Memory B cell (primary cell): ENCODE measurements around the gene TEDC1.

Source experiments
- ATAC-seq: fragments of 150-1000 bp; cut with Tn5 transposase; 2 replicates; pipeline ENCODE4 v1.10.0; 2021; ENCODE audit warnings: low read depth, mild to moderate bottlenecking, moderate library complexity
- DNase-seq, 2 donors: peaks; one replicate each; pipeline ENCODE4 v3.0.0; 2022; ENCODE audit warnings: low spot score in 2 of 2
- H3K27ac Mint-ChIP-seq: one replicate; pipeline ENCODE4 v1.8.0; 2022; ENCODE audit warnings: mild to moderate bottlenecking, moderate library complexity, mixed read lengths
- H3K27me3 Mint-ChIP-seq: one replicate; pipeline ENCODE4 v1.8.0; 2022; ENCODE audit warnings: mixed read lengths
- H3K36me3 Mint-ChIP-seq: one replicate; pipeline ENCODE4 v1.8.0; 2022; ENCODE audit warnings: mild to moderate bottlenecking, mixed read lengths
- H3K4me1 Mint-ChIP-seq: one replicate; pipeline ENCODE4 v1.8.0; 2022; ENCODE audit warnings: mixed read lengths
- H3K4me3 Mint-ChIP-seq: one replicate; pipeline ENCODE4 v1.8.0; 2022; ENCODE audit warnings: mild to moderate bottlenecking, moderate library complexity, mixed read lengths
- H3K9me3 Mint-ChIP-seq: one replicate; pipeline ENCODE4 v1.8.0; 2022; ENCODE audit warnings: mixed read lengths

The TEDC1 gene, protein sequence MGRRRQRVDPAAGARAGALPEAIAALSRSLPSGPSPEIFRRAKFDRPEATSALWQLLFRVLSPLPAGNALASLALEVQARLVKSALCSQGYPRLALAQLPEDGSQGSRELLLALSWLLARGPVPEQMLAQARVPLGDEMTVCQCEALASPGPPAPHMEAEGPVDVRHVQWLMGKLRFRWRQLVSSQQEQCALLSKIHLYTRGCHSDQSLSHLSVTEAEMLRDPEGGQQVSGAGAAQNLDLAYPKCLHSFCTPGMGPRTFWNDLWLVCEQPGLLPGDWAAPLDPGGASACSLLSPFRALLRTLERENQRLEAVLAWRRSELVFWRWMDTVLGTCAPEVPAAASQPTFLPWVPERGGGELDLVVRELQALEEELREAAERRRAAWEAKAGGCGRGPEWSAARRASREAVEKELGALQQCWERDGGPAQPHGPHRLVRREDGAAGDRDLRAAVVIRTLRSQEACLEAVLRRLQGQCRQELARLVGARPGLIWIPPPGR

DNA sequence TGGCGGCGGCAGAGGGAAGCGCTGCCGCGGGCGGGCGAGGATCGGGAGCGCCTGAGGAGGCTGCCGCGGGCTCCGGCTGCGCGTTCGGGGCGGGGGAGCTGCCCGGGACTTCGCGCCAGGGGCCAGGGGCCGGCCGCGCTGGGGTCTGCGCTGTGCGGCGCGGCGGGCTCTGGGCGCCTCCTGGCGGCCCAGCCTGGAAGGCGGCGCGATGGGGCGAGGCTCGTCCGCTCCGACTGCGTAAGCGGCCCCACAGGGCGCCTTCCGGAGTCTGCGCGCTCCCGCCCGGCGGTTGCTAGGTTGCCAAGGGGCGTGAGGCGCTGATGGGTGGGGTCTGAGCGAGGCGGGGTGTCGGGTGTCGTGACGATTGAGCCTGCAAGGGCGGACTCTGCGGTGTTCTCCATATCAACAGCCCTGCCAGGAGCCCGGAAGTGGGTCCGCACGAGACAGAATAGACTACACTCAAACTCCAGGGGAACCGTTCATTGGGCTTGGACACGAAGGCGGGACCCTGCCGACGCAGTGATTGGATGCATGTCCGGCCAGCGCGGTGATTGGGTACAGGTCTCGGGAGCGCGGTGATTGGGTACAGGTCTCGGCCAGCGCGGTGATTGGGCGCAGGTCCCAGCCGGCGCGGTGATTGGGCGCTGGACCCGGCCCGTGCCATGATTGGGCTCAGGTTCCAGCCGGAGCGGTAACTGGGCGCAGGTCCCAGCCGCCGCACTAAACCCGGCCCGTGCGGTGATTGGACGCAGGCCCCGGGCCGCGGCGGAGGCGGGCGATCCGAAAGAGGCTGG, at the start of gene TEDC1:
Gene TEDC1 (plus strand): TSS at position 675 of the 794 bp plus-strand sequence. CDS start 130 bp downstream, outside the sequence.
- Mint-ChIP-seq H3K27me3 (no peaks in the 10 kb centered on the region), H3K4me3 (peak within 1 kb of the TSS; percentile 88), H3K9me3 (no peaks in the 10 kb centered on the region)

DNA sequence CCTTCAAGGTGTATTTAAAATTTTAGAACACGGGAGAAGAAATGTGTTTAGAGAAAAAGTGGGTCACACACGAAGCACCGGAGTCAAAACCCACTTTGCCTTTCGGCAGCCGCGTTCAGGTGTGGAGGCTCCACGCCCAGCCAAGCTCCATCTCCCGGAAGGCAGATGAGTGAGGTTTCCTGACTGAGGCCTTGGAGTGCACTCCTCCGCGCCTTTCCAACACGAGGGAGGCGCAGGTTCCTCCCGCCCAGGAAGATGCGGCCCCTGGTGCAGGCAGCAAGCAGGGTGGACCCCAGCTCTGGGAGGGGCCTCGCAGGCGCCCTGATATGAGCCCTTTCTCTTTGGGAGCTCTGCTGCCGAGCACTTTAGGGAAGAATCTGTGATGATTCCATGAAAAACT, 48.9 kb upstream of the TEDC1 start:
- Mint-ChIP-seq H3K27me3 (no peaks in the 10 kb centered on the region), H3K4me3 (no peak overlapping the region), H3K36me3 (peaks cover 8% of the 10 kb centered on the region)

More for the DNA sequence above, at the start of gene TEDC1:
- ATAC-seq (peak; percentile 55), DNase-seq (peak; percentile 95 to 98)
- peaks cover 1% of the 10 kb centered on the region for H3K36me3 Mint-ChIP-seq
- H3K4me1 Mint-ChIP-seq = peaks cover 18% of the 10 kb centered on the region
- peak within 1 kb of the TSS; percentile 99 for H3K27ac Mint-ChIP-seq

DNA sequence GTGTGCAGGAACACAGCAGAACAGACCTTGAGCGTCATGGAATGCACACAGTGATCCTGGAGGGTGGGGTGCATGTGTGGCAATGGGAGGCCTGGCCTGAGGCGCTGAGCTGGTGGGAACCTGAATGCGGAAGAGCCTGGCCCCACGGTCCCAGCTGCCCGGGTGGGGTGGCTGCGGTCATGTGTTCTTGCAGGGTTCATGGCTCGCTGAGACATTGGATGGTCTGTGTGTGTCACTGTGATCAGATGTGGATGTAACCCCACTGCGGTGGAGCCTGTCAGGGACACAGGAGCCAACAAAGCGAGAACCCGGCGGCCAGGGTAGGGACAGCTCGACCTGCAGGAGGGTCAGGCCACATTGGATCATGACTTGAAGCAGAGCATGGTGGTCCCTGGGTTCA, 48.2 kb upstream of the TEDC1 start:
- no peak for ATAC-seq
- H3K4me3 Mint-ChIP-seq = no peak overlapping the region
- no peaks in the 10 kb centered on the region for H3K27me3 Mint-ChIP-seq
- no peak for DNase-seq
- H3K27ac Mint-ChIP-seq = no peak overlapping the region
- no peaks in the 10 kb centered on the region for H3K9me3 Mint-ChIP-seq
- H3K36me3 Mint-ChIP-seq = peaks cover 8% of the 10 kb centered on the region
- H3K4me1 Mint-ChIP-seq = no peaks in the 10 kb centered on the region

More for the DNA sequence above, 48.9 kb upstream of the TEDC1 start:
- Mint-ChIP-seq H3K4me1 (no peaks in the 10 kb centered on the region), H3K9me3 (no peaks in the 10 kb centered on the region), H3K27ac (no peak overlapping the region)
- DNase-seq (no peak), ATAC-seq (no peak)

DNA sequence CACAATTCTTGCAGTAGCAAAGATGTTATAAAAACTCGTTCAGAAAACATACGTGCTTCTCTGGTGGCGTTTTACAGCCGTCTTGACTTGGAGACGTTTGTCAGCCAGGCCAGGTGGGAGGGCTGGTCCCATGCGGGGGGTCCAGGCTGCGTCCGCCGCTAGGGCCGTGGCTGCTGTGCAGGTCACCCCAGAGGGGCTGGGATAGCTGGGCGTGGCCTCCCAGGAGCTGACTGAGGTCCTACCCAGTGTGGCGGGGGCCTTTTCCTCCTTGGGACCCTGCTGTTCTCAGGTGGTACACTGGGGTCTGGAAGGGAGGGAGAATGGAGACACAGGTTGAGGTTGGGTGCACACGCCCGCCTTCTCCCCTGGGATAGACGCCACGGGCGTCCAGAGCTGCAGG, 46.2 kb upstream of the TEDC1 start:
- ATAC-seq = no peak

DNA sequence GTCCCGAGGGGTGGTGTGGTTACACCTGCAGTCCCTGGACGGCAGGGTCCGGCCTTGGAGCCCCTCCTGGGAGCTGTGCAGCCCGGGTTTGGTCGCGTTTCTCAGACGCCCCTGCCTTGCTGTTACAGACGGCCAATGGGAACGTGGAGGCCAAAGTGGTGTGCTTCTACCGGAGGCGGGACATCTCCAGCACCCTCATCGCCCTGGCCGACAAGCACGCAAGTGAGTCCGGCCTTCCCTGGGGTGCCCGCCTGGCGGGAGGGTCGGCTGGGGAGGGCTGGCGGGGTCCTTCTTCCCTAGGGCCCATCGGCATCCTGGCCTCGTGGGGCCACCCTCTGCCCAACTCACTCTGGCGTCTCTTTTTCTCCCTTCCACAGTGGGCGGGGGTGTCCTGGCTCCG, 45.8 kb upstream of the TEDC1 start:
- H3K36me3 Mint-ChIP-seq = peaks cover 8% of the 10 kb centered on the region
- peaks cover 5% of the 10 kb centered on the region for H3K4me1 Mint-ChIP-seq
- H3K27me3 Mint-ChIP-seq = no peaks in the 10 kb centered on the region
- no peak overlapping the region for H3K27ac Mint-ChIP-seq
- no peaks in the 10 kb centered on the region for H3K9me3 Mint-ChIP-seq
- no peak for DNase-seq
- ATAC-seq = no peak
- no peak overlapping the region for H3K4me3 Mint-ChIP-seq

More for the DNA sequence above, 46.2 kb upstream of the TEDC1 start:
- H3K36me3 Mint-ChIP-seq = peaks cover 8% of the 10 kb centered on the region
- no peak for DNase-seq
- no peak overlapping the region for H3K4me3 Mint-ChIP-seq
- no peaks in the 10 kb centered on the region for H3K27me3 Mint-ChIP-seq
- no peak overlapping the region for H3K27ac Mint-ChIP-seq
- peaks cover 5% of the 10 kb centered on the region for H3K4me1 Mint-ChIP-seq
- no peaks in the 10 kb centered on the region for H3K9me3 Mint-ChIP-seq

DNA sequence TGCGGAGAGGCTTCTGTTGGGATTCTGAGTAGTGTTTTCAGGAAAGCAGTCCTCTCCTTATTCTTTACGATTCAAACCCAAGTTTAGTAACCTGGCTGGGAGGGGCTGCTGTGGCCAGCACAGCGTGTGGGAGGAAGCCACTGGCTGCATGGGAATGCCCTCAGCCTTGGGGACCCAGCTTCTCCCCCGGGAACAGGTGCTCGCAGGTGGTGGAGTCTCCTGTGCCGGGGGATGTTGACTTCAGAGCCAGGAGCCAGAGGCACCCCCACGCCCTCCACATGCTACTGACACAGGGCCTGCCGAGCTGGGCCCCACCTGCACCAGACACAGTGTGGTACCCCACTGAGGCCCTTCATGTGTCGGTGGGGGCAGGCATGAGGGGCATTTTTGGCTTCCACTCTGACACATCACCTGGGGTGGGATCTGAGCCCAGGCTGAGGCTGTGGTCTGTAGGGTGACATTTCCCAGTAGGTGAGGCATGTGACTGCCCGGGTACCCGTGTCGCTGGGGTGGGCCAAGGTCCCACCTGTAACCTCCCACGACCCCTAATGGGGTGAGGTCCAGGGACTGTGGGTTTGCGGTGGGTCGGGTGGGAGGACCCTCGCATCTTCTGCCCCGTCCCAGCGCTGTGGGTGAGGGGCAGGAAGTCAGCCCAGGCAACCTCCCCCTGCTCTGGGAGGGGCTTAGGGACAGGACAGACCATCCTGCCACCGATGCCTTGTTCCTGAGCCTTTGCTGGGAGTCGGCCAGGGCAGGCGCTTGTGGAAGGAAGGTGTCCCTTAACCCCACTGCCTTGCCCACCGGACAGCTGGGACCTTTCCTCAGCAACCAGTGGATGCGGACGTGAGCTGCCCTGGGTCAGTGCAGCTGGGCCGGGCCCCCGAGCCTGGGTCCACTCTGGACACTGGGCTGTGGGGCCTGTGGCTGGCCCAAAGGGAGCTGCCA, 44.9 kb upstream of the TEDC1 start:
- Mint-ChIP-seq H3K27me3 (no peaks in the 10 kb centered on the region), H3K9me3 (no peaks in the 10 kb centered on the region), H3K4me1 (peaks cover 5% of the 10 kb centered on the region), H3K27ac (no peak overlapping the region), H3K36me3 (peaks cover 8% of the 10 kb centered on the region), H3K4me3 (no peak overlapping the region)
- DNase-seq (no peak), ATAC-seq (no peak)

DNA sequence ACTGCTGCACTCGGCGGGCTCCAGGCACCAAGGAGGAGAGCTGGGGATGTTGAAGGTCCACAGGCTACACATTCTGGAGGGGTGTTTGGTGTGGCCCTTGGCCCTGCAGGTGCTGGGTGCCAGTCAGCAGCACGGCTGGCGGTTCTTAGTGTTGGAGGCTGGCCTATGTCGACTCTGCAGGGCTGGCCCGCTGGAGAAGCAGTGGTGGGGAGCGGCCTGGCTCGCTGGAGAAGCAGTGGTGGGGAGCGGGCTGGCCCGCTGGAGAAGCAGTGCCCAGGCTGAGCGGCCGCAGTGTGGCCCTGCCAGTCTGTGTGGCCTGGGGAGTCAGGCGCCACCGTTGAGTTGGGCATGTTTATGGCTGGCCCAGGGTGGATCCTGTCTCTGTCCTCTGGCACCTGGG, 44.1 kb upstream of the TEDC1 start:
- DNase-seq (no peak), ATAC-seq (no peak)
- Mint-ChIP-seq H3K9me3 (no peaks in the 10 kb centered on the region), H3K4me3 (no peak overlapping the region), H3K4me1 (peaks cover 5% of the 10 kb centered on the region), H3K27me3 (no peaks in the 10 kb centered on the region), H3K36me3 (peaks cover 5% of the 10 kb centered on the region), H3K27ac (no peak overlapping the region)

DNA sequence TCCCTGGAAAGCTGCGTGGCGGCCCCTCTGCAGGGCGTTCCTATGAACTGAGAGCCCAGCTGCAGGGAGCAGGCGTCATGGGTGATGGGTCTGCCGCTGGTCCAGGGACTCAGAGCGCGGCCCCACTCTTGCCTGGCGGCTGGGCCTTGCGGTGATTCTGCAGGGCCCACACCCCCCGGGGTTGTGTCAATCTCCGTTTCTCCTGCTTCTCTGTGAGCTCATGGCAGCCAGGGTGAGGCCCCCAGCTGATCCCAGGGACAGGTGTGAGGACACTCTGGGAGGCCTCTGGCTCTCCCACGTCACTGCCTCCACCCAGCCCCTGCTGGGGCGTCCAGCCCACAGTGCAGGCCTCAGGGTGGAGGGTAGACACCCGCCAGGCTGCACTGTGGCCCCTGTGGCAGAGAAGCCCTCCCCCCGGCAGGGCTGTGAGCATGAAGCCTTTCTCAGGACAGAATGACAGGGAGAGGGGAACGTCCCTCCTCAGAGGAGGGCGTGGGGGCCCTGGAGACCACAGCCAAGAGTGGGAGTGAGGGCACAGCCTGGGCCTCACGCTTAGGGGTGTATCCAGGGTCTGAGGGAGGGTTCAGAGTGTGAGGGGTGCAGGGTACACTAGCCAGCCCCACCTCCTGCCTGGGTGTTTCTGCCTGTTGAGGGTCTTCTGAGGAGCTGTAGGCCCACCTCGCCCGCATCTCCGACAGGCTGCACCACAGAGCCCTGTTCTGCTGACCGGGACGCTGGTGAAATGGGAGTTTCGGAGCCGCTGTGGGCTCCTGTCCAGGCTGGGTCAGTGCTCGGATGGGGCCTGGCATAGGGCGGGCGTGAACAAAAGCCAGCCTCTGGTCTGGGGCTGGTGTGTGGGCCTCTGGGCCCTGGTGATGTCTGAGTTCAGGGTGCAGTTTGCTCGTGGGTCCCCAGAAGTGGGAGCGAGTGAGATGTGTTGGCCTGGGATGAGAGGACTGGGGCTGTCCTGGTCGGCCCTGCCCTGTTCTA, 43.1 kb upstream of the TEDC1 start:
- no peaks in the 10 kb centered on the region for H3K9me3 Mint-ChIP-seq
- H3K4me1 Mint-ChIP-seq = peaks cover 5% of the 10 kb centered on the region
- H3K27me3 Mint-ChIP-seq = no peaks in the 10 kb centered on the region
- peaks cover 6% of the 10 kb centered on the region for H3K36me3 Mint-ChIP-seq
- H3K4me3 Mint-ChIP-seq = no peak overlapping the region
- no peak for ATAC-seq
- H3K27ac Mint-ChIP-seq = no peak overlapping the region
- DNase-seq = no peak

DNA sequence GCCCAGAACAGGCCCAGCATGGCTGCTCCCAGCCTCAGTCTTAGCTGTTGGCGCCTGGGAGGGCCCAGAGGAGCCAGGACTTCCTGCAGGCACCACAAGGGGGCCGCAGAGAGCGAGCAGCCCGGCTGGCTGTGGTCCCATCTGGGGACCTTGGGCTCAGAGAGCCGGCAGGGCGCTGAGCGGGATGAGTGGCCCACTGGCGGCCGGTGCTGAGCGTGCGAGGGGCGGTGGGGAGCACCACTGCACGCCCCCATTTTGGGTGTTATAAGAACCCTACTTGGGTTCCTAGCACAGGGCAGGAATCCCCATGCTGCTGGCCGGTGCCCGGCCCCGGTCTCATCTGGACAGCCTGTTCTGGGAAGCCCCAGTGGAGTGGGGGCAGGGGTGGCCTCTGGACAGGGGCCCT, 42.3 kb upstream of the TEDC1 start:
- DNase-seq (peak; percentile 82 to 87), ATAC-seq (peak; percentile 100)
- H3K27ac Mint-ChIP-seq = no peak overlapping the region
- peaks cover 3% of the 10 kb centered on the region for H3K36me3 Mint-ChIP-seq
- H3K27me3 Mint-ChIP-seq = no peaks in the 10 kb centered on the region
- H3K4me1 Mint-ChIP-seq = peaks cover 5% of the 10 kb centered on the region
- H3K4me3 Mint-ChIP-seq = no peak overlapping the region
- H3K9me3 Mint-ChIP-seq = no peaks in the 10 kb centered on the region

DNA sequence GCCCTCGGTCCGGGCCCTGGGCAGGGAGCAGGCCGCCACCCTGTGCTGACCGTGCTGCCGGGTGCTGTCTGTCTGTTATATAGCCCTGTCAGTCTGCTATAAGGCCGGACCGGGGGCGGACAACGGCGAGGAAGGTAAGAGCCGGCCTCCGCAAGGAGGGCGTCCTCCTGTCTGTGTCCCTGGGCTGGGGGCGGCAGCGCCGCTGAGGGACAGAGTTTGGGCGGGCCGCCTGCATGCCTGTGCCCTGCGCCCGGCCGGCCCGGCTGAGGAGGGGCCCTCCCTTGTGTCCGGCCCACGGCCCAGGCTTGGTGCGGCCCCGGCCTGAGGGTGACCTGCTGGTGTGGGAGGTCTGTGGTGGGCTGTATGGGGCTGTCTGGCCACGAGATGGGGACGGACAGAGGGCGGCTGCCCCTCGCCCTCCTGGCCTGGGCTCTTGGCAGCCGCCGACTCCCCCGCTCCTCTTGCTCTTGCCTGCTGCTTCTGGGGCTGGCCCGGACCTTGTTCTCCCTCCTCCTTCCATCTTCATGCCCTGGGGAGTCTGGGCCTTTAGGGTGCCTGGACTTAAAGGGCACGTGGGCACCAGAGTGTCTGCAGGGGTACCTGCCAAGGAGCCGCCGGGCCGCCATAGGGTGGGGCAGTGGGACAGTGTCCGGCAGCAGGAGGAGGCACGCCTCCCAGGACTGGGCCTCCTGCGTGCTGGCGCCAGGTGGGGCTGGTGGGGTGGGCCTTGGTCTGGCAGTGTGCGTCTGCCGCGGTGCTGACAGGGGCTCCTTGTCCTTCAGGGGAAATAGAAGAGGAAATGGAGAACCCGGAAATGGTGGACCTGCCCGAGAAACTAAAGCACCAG, 41.5 kb upstream of the TEDC1 start:
- Mint-ChIP-seq H3K27me3 (no peaks in the 10 kb centered on the region), H3K4me1 (peaks cover 5% of the 10 kb centered on the region), H3K27ac (no peak overlapping the region), H3K9me3 (no peaks in the 10 kb centered on the region), H3K4me3 (no peak overlapping the region), H3K36me3 (peaks cover 5% of the 10 kb centered on the region)
- no peak for ATAC-seq
- no peak for DNase-seq

DNA sequence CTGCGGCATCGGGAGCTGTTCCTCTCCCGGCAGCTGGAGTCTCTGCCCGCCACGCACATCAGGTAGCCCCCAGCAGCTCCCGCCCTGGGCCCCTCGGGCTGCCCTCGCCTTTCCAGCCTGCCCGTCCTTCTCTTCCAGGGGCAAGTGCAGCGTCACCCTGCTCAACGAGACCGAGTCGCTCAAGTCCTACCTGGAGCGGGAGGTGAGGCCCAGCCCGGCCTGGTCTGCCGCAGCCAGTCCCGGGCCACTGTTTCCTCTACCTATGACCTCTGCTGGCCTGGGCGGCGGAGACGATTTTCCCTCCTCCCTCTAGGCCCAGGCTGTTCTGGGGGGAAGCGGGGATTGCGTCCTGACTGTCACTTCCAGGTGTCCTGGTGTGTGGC, 40.9 kb upstream of the TEDC1 start:
- peaks cover 7% of the 10 kb centered on the region for H3K36me3 Mint-ChIP-seq
- peaks cover 5% of the 10 kb centered on the region for H3K4me1 Mint-ChIP-seq
- no peak for ATAC-seq

More for the DNA sequence above, 40.9 kb upstream of the TEDC1 start:
- no peak for DNase-seq
- Mint-ChIP-seq H3K27ac (no peak overlapping the region), H3K27me3 (no peaks in the 10 kb centered on the region), H3K4me3 (no peak overlapping the region), H3K9me3 (no peaks in the 10 kb centered on the region)
